T47D (cell line): ENCODE results near the gene HOXA6.

Experiments used
- DNase-seq, 2 experiments: peaks; one replicate each; pipeline versions ENCODE4 v3.0.0 to v3.0.0-alpha.2; 2011 to 2012; ENCODE audit warnings: low read depth in 1 of 2, low spot score in 1 of 2
- JUND ChIP-seq: IDR thresholded peaks from 2 replicates; pipeline ENCODE4 v1.6.1; 2012; ENCODE audit warnings: low read depth
- in situ Hi-C: cut with HindIII; loops from 2 replicates; pipeline ENCODE4 v1.10.0; 2016; ENCODE audit warnings: low sequenced_read_pairs, low pct_unique_long_range_greater_than_20kb

HOXA6 gene

DNA sequence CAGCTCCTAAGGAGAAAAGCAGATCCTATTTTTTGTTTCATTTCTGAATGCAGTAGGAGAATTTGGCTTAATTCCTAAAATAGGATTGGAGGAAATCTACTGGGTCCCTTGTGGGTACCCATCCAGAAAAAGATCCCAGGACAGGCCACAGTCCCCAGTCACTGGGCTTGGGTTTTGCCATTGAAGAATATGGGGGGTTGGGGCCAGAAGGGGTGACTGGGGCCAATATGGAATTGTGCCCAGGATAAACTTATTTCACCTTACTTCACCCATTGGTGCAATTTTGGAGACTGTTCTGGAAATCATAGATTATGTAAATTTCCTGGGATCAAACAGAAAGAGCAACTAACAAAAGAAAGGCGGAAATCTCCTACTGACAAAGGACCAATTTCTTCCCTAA lies 9.1 kb downstream of the HOXA6 start:
- no peak for TF ChIP-seq JUND
- in situ Hi-C loops, result no loop called here
- DNase-seq, result no peak

DNA sequence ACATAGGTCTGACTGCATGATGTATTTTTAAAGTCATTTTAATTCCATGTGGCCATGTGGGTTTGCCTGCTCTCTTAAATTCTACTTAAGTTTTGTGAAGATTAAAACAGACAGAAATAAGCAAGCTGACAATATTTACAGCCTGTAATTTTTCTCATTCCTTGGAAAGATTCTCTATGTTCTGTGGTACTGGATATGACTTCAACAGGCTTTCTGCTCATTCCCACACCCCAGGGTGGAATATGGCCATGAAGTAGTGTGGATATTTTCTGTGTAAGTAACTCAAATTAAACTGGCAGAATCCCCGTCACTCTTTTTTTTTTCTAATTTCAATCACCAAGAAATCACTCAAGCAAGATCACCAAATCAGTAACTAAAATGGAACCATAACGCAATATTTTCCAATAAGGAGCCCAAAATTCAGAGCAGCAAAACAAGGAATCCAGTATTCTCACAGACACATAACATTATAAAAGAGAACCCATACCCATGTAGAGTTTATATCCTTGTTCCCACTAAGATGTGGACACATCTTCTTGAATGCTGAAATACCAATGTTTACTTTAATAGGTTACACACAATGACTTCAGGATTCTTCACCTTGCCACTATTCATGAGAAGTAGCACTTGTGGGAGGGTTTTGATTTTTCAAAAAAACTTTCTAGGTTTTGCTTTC lies 9.8 kb downstream of the HOXA6 start:
- no peak for DNase-seq

DNA sequence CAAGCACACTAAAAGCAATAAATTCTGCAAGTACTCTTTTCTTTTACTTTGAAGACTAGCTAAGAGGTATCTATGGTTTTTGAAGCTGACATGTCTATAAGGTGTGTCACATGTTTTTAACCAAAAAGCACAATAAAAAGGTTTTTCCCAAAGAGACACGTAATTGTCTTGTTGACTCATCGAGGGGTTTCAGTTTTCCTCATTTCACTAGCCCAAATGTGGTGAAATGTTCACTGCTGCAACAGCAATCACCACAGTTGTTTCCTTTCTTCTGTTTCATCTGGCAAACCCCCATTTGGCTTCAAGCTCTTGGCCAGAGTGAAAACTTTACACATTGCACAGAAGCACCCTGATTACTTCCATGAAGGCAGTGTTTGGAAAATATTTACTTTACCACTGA lies 13.2 kb downstream of the HOXA6 start:
- TF ChIP-seq JUND, result no peak
- in situ Hi-C loops, result no loop called here
- DNase-seq, result no peak

More for the DNA sequence above, 9.8 kb downstream of the HOXA6 start:
- TF ChIP-seq JUND, result no peak
- in situ Hi-C loops, result no loop called here

DNA sequence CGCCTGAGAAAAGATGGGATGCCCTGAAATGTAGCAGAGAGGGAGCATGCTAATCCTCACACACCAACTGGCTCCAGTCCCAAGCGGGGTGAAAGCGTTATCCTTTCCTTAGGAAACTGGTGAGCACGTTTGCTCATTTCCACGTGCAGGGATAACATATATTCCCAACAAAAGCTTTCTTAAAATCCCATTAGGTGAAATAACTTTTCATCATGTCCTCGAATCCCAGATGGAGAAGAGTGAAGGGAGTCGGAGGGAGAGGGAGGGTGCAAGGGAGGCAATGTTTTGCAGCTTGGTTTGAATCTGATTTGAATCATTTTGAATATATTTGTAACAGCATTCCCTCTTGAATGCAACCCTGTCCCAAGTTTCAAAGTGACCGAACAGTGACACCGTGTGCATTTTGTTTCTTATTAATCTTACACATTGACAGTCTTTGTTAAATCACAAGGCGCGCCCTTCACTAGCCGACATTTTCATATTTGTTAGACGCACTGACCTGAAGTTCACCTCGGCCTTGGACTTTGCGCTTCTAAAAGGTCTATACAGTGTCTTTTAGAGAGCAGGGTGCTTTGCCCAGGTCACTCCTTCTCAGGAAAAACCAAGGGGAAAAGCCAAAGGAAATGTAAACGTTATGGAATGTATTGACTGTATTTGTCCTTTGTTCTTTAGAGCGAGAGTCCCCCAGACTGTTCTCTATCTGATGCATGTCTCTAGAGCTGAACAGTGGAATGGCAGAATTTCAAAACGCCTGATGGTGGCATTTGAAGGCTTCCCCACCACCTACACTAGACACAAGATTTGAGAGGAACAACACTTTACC lies 14.0 kb downstream of the HOXA6 start:
- in situ Hi-C loops, result no loop called here
- TF ChIP-seq JUND, result no peak
- DNase-seq, result peak in 1 of 2 experiments; percentile 58

DNA sequence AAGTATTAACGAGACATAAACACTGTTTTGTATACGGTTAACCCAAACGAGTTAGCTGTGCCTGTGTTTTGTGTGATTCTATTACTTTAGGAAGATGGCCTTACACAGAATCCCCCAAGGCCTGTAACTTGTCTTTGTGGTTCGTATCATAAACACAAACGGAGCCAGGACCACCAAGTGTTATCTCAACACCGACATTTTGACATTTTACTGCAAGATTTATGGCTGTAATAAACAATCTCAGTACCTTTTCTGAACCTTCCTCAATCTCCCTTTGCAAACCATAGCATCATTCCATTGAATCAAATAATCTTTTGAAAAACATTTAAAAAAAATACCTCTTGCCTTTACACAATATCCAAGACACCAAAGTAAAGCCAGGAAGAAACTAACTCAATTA lies 14.6 kb downstream of the HOXA6 start:
- TF ChIP-seq JUND, result no peak
- no peak for DNase-seq
- in situ Hi-C loops, result no loop called here

DNA sequence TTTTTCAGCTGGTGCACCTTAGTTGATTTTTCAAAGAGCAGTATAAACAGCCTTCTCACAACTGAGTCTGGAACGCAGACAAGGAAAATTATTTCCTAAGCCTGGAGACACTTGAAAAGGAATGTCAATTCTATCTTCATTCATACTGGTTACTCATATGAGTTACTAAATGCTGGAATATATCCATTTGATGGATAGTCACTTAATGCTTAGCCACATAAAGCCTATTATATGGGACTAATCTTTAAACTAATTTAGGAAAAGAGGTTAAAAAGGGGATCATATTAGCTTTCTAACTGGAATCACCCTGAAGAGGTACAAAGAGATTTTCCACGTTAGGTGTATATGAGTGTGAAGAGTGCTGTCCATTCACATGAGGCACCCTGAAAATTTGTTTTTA lies 15.4 kb downstream of the HOXA6 start:
- TF ChIP-seq JUND, result no peak
- in situ Hi-C loops, result no loop called here
- DNase-seq, result no peak

DNA sequence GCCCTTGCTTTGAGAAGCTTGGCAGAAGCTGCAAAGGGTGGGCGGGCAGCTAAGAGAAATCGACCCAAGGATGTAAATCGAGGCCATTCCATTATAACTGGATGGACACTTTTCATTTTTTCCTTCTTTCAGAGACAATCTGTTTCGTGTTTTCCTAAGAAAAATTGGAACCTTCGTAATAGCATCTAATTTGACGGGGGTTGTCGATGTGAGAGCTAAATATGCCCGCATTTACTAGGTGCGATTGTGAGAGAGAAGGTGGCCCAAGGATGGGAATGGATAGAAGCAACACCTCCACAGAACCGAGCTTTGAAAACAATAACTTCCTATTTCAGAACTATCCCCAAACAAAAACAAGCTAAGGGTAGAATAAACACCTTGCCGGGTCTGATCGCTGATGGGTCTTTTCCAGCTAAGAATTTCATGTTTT lies 16.2 kb downstream of the HOXA6 start:
- TF ChIP-seq JUND, result no peak

DNA sequence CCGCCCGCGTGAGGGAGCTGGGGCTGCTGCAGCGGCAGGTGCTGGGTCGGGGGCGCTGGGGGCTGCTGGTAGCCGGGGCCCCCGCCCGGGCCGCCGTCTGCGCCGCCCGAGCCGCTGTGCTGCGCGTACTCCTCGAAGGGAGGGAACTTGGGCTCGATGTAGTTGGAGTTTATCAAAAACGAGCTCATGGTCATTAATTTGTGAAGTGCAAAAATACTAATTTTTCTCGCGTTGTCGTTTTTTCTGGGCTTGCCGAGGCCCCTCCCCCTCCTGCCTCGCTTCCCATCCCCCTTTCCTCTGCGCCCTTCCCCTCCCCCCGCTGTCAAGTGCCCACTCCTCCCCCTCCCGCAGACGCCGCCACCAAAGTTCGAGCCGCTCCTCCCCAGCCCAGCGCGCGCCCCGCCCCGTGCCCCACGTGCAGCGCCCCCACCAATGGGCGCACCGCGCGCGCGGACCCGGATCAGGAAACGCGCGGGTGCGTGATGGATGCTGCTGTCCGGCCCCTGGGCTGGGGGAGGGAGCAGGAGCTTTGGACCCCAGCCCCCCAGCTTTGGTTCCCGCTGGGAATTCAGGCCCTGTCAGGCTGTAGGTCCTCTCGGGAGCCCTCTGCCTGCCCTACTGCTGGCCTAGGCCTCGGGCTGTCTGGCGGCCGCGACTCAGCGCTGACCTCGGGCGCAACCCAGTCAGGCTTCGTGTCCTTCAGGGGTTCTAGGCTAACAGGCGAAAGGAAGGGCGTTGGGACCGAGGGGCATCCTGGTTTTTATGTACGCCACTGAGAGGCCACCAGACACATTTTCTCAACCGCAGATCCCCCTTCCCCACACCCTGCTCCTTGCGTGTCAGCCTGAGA lies 16.8 kb downstream of the HOXA6 start, which contains the start of gene HOXA4:
HOXA4 (minus strand) TSS at position 218 of the 850 bp plus-strand sequence; CDS start at position 194, 24 bp downstream.
- TF ChIP-seq JUND, result no peak
- DNase-seq, result no peak
- in situ Hi-C loops, result no loop called here

More for the DNA sequence above, 16.2 kb downstream of the HOXA6 start:
- in situ Hi-C loops, result no loop called here
- no peak for DNase-seq

DNA sequence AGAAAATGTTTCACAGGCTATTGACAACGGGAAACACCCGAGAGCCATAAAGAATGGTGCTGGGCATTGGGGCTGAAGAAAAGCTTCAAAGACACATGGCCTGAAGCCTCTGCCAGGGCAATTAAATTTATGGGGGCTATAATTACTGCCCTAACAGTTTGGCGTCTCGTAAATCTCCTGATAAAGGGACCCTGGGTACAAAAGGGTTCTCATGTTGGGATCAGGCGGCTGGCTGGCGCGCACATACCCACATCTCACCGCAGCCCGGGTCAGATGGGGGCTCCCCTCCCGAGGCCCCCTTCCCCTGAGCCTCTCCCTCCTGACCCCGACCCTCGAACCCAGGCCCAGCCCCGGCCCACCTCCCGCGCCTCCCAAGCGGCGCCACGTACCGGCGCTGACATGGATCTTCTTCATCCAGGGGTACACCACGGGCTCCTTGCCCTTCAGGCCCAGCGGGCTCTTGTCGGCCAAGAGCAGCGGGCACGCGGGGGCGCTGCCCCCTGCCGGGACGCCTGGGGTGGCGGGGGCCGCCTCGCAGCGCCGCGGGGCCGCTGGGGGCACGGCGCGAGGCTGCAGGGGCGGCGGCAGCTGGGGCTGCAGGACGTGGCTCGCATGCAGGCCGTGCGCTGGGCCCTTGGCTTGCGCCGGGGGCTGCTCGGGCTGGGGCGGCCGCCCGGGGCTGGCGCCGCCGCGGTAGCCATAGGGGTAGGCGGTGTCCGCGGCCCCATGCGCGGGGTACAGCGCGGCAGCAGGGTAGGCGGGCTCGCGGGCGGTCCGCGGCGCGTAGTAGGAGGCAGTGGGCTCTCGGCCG lies 17.6 kb downstream of the HOXA6 start:
- in situ Hi-C loops, result no loop called here
- no peak for TF ChIP-seq JUND
- no peak for DNase-seq

DNA sequence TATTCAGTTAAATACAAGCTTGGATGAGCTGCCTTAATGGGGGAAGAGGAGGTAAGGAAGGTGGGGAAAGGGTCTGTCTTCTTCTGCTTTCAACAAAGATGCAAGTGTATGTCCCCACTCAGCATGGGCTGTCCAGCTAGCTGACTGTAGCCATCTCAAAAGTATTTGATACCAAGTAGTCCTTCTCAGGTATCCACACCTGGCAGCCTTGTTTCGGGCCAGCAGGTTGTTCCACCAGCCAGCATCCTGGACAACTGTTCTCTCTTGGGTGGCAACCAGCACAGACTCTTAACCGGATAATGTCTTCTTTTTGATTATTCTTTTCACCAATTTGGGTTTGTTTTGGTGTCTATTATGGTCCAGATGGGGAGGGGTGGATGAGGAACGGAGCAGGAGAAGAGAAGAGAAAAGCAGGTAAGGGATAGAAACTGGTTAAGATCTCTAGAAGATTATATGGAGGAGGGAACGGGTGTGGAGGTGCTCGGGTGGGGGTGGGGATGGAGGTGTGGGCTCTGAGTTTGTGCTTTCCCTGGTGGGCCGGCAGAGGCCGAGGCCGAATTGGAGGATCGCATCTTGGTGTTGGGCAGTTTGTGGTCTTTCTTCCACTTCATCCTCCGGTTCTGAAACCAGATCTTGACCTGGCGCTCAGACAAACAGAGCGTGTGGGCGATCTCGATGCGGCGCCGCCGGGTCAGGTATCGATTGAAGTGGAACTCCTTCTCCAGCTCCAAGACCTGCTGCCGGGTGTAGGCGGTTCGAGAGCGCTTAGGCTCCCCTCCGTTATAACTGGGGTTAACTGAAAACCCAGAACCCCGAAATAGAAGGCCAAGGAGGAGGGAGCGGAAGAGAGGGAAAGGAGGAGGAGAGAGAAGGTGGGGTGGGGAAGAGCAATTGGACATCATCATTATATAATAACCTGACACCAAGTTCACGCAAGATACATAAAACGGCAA lies 18.5 kb downstream of the HOXA6 start:
- no peak for DNase-seq
- TF ChIP-seq JUND, result no peak
- in situ Hi-C loops, result no loop called here

DNA sequence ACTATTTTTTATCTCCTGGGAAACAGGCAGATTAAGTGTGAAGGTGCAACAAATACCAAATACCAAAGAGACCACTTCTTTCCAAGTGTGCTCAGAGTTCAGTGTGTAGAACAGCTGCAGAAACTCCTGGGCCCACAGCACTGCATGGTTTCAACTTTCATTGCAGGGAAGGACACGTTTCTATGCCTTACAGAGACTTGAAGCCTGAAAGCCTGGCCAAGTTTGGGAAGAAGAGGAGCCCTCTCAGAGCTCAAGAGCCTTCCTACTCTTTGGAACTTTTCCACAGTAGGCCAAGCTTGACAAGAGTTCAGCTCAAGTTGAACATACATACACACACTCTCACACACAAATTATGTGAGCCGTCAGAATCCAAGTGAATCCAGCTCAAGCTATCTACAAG lies 19.5 kb downstream of the HOXA6 start:
- DNase-seq, result no peak
- in situ Hi-C loops, result no loop called here
- TF ChIP-seq JUND, result no peak
